HFF-Myc (cell line): ENCODE results near the gene GNL1.

Experiments used
- DNase-seq: peaks from one replicate; pipeline ENCODE4 v3.0.0-alpha.2; 2011; ENCODE audit warnings: low read depth; ENCODE audit errors: extremely low read depth
- H3K4me3 ChIP-seq: replicated peaks from 2 replicates; pipeline ENCODE4 v1.5.1; 2011; ENCODE audit warnings: low read depth, mild to moderate bottlenecking, control low read depth, low read length
- CTCF ChIP-seq: IDR thresholded peaks from 2 replicates; pipeline ENCODE4 v1.5.1; 2012; ENCODE audit warnings: mild to moderate bottlenecking, low read depth, low read length, control low read depth; ENCODE audit errors: missing control alignments

Gene GNL1

GRCh38 chr6:30493643-30494250 lies 62.5 kb downstream of the GNL1 start:
- TF ChIP-seq CTCF = peak; percentile 15
- no peak overlapping the region for H3K4me3 ChIP-seq
- DNase-seq = no peak

GRCh38 chr6:30491991-30492952 lies 64.0 kb downstream of the GNL1 start:
- no peak for DNase-seq
- H3K4me3 ChIP-seq = no peak overlapping the region
- no peak for TF ChIP-seq CTCF
